GM18508 (cell line): ENCODE measurements around the gene ERVK3-1.
"Not testable (repeated sequence)": the region's sequence is repeated elsewhere in the genome, so short reads cannot be mapped to it uniquely, and the experiment has no call there.

ENCODE experiments used
- ATAC-seq: cut with Tn5 transposase; IDR thresholded peaks from one replicate; pipeline ENCODE4 v1.9.1; 2021; ENCODE audit warnings: moderate number of reproducible peaks; ENCODE audit not compliant: insufficient read depth, unreplicated experiment

Gene ERVK3-1

GRCh38 chr19:58338825-58339558, 33.8 kb downstream of the ERVK3-1 start:
- ATAC-seq, result no peak

GRCh38 chr19:58345558-58345957, 40.4 kb downstream of the ERVK3-1 start:
- ATAC-seq, result no peak

GRCh38 chr19:58346961-58347929, 42.1 kb downstream of the ERVK3-1 start:
- ATAC-seq, result no peak

- ATAC-seq, result not testable (repeated sequence)
Observed at GRCh38 chr19:58348080-58348479, 42.9 kb downstream of the ERVK3-1 start.

- ATAC-seq, result no peak
Observed at GRCh38 chr19:58349590-58349989, 44.4 kb downstream of the ERVK3-1 start.

GRCh38 chr19:58350001-58350861, 45.1 kb downstream of the ERVK3-1 start:
- ATAC-seq, result no peak

- no peak for ATAC-seq
Observed at GRCh38 chr19:58350871-58351557, 45.8 kb downstream of the ERVK3-1 start.

- no peak for ATAC-seq
Observed at GRCh38 chr19:58351558-58351878, 46.3 kb downstream of the ERVK3-1 start.

GRCh38 chr19:58351990-58352755, 47.0 kb downstream of the ERVK3-1 start:
- no peak for ATAC-seq

- no peak for ATAC-seq
Observed at GRCh38 chr19:58352760-58353671, 47.8 kb downstream of the ERVK3-1 start, which contains the start of gene A1BG. TSS of gene A1BG (minus strand) at chr19:58353492. CDS start at chr19:58353437, 55 bp downstream.

GRCh38 chr19:58353717-58354477, 48.7 kb downstream of the ERVK3-1 start:
- no peak for ATAC-seq

GRCh38 chr19:58354478-58355030, 49.4 kb downstream of the ERVK3-1 start:
- ATAC-seq, result no peak

- no peak for ATAC-seq
Observed at GRCh38 chr19:58355215-58355796, 50.1 kb downstream of the ERVK3-1 start.

- ATAC-seq, result no peak
Observed at GRCh38 chr19:58355908-58356765, 51.0 kb downstream of the ERVK3-1 start.

GRCh38 chr19:58356766-58357480, 51.7 kb downstream of the ERVK3-1 start:
- no peak for ATAC-seq
